HUDEP-2 (cell line): Measurements from ENCODE around the gene LYSMD4.

Source experiments
- DNase-seq, 76 experiments: peaks; one replicate each; lab custom pipeline; 2025; ENCODE audit not compliant: unreplicated experiment in 76 of 76; lab: John Stamatoyannopoulos, UW

LYSMD4 gene

GRCh38 chr15:99707473-99708270 lies 25.6 kb downstream of the LYSMD4 start:
- DNase-seq = no peak

- no peak for DNase-seq
Observed at GRCh38 chr15:99706557-99707303, 26.5 kb downstream of the LYSMD4 start.

- peak in 47 of 76 experiments; percentile 2 to 82 (median 65) for DNase-seq
Observed at GRCh38 chr15:99704444-99704838, 28.8 kb downstream of the LYSMD4 start.

GRCh38 chr15:99703603-99704443 lies 29.4 kb downstream of the LYSMD4 start:
- peak in 35 of 76 experiments; percentile 2 to 73 (median 40) for DNase-seq

- DNase-seq = no peak
Observed at GRCh38 chr15:99702895-99703602, 30.2 kb downstream of the LYSMD4 start.

GRCh38 chr15:99696096-99696495 lies 37.1 kb downstream of the LYSMD4 start:
- DNase-seq = no peak

GRCh38 chr15:99692825-99693224 lies 40.4 kb downstream of the LYSMD4 start:
- DNase-seq = no peak

- DNase-seq = no peak
Observed at GRCh38 chr15:99686290-99686689, 46.9 kb downstream of the LYSMD4 start.

GRCh38 chr15:99683000-99683670 lies 50.1 kb downstream of the LYSMD4 start:
- DNase-seq = no peak

GRCh38 chr15:99682455-99682854 lies 50.8 kb downstream of the LYSMD4 start:
- no peak for DNase-seq

GRCh38 chr15:99681990-99682389 lies 51.2 kb downstream of the LYSMD4 start:
- no peak for DNase-seq

GRCh38 chr15:99680276-99680675 lies 53.0 kb downstream of the LYSMD4 start:
- no peak for DNase-seq

- DNase-seq = no peak
Observed at GRCh38 chr15:99677540-99678134, 55.6 kb downstream of the LYSMD4 start.
